ENCODE measurements around the gene MAP3K2. TPM values are rescaled to one million over a fixed set of nuclear protein-coding genes. Genes with fewer than 3 reads are reported as not detected.

The MAP3K2 gene
- total and polyA plus RNA-seq, 2 experiments from 2014 or later, result 10.2 to 23.5 TPM

DNA sequence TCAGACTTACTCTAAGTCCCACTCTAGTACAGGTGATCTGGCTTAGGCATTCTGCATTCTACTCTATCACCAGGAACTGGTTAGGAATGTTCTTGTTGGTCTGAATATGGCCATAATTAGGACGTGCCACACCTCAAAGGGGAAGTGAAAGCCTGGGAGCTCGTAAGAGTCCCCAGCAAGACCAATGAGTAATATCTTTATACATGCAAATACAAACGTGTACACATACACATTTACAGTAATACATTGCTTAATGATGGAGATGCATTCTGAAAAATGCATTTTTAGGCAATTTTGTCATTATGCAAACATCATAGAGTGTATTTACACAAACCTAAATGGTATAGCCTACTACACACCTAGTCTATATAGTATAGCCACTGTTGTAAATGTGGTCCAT is 74.4 kb downstream of the MAP3K2 start:
- Histone ChIP-seq H3K27me3 (ENCODE audit: insufficient read depth) (no peaks in the 10 kb centered on the region), H3K9me2 (ENCODE audit: insufficient read depth) (no peaks in the 10 kb centered on the region), H2AFZ (no peak overlapping the region), H4K20me1 (replicated peaks; ENCODE audit: insufficient read depth) (no peaks in the 10 kb centered on the region), H3K4me3 (no peak overlapping the region), H3K27ac (ENCODE audit: low read depth) (no peak overlapping the region), H3K79me2 (replicated peaks; ENCODE audit: insufficient read depth) (no peaks in the 10 kb centered on the region), H3K4me2 (no peak overlapping the region), H3K4me1 (ENCODE audit: insufficient read depth) (no peaks in the 10 kb centered on the region), H3K36me3 (ENCODE audit: insufficient read depth) (peaks cover 4% of the 10 kb centered on the region; the same call in 1 of the 2 replicates), H3F3A (replicated peaks; ENCODE audit: low read depth) (no peaks in the 10 kb centered on the region)
- no peak for ATAC-seq
- Mint-ChIP-seq H3K27ac (no peak overlapping the region), H3K36me3 (ENCODE audit: low read depth) (peaks cover 8% of the 10 kb centered on the region; the same call in 2 of the 3 replicates), H3K27me3 (ENCODE audit: insufficient read depth, low read depth, poor library complexity) (no peaks in the 10 kb centered on the region), H3K9me3 (no peaks in the 10 kb centered on the region), H3K4me3 (no peak overlapping the region), H3K4me1 (no peaks in the 10 kb centered on the region)
- no peak for DNase-seq (ENCODE audit: low spot score)
- no peak for TF ChIP-seq EZH2 (IDR thresholded peaks at IDR 0.05; ENCODE audit: low read depth, unreplicated experiment)
- no peak for TF ChIP-seq ZNF331 (CRISPR knock-in tag; IDR thresholded peaks at IDR 0.05; ENCODE audit: low read depth)
- TF ChIP-seq, protein P1, sequence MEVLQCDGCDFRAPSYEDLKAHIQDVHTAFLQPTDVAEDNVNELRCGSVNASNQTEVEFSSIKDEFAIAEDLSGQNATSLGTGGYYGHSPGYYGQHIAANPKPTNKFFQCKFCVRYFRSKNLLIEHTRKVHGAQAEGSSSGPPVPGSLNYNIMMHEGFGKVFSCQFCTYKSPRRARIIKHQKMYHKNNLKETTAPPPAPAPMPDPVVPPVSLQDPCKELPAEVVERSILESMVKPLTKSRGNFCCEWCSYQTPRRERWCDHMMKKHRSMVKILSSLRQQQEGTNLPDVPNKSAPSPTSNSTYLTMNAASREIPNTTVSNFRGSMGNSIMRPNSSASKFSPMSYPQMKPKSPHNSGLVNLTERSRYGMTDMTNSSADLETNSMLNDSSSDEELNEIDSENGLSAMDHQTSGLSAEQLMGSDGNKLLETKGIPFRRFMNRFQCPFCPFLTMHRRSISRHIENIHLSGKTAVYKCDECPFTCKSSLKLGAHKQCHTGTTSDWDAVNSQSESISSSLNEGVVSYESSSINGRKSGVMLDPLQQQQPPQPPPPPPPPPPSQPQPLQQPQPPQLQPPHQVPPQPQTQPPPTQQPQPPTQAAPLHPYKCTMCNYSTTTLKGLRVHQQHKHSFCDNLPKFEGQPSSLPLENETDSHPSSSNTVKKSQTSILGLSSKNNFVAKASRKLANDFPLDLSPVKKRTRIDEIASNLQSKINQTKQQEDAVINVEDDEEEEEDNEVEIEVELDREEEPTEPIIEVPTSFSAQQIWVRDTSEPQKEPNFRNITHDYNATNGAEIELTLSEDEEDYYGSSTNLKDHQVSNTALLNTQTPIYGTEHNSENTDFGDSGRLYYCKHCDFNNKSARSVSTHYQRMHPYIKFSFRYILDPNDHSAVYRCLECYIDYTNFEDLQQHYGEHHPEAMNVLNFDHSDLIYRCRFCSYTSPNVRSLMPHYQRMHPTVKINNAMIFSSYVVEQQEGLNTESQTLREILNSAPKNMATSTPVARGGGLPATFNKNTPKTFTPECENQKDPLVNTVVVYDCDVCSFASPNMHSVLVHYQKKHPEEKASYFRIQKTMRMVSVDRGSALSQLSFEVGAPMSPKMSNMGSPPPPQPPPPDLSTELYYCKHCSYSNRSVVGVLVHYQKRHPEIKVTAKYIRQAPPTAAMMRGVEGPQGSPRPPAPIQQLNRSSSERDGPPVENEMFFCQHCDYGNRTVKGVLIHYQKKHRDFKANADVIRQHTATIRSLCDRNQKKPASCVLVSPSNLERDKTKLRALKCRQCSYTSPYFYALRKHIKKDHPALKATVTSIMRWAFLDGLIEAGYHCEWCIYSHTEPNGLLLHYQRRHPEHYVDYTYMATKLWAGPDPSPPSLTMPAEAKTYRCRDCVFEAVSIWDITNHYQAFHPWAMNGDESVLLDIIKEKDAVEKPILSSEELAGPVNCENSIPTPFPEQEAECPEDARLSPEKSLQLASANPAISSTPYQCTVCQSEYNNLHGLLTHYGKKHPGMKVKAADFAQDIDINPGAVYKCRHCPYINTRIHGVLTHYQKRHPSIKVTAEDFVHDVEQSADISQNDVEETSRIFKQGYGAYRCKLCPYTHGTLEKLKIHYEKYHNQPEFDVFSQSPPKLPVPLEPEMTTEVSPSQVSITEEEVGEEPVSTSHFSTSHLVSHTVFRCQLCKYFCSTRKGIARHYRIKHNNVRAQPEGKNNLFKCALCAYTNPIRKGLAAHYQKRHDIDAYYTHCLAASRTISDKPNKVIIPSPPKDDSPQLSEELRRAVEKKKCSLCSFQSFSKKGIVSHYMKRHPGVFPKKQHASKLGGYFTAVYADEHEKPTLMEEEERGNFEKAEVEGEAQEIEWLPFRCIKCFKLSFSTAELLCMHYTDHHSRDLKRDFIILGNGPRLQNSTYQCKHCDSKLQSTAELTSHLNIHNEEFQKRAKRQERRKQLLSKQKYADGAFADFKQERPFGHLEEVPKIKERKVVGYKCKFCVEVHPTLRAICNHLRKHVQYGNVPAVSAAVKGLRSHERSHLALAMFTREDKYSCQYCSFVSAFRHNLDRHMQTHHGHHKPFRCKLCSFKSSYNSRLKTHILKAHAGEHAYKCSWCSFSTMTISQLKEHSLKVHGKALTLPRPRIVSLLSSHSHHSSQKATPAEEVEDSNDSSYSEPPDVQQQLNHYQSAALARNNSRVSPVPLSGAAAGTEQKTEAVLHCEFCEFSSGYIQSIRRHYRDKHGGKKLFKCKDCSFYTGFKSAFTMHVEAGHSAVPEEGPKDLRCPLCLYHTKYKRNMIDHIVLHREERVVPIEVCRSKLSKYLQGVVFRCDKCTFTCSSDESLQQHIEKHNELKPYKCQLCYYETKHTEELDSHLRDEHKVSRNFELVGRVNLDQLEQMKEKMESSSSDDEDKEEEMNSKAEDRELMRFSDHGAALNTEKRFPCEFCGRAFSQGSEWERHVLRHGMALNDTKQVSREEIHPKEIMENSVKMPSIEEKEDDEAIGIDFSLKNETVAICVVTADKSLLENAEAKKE (CRISPR knock-in tag; IDR thresholded peaks at IDR 0.05), result no peak
- TF ChIP-seq, protein P2, sequence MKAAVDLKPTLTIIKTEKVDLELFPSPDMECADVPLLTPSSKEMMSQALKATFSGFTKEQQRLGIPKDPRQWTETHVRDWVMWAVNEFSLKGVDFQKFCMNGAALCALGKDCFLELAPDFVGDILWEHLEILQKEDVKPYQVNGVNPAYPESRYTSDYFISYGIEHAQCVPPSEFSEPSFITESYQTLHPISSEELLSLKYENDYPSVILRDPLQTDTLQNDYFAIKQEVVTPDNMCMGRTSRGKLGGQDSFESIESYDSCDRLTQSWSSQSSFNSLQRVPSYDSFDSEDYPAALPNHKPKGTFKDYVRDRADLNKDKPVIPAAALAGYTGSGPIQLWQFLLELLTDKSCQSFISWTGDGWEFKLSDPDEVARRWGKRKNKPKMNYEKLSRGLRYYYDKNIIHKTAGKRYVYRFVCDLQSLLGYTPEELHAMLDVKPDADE (IDR thresholded peaks at IDR 0.05), result no peak
- TF ChIP-seq STAT1 (IDR thresholded peaks at IDR 0.05; ENCODE audit: unreplicated experiment), result no peak
- no peak for TF ChIP-seq EZH2phosphoT487 (IDR thresholded peaks at IDR 0.05; ENCODE audit: unreplicated experiment)
- no peak for TF ChIP-seq CREB1 (CRISPR knock-in tag; IDR thresholded peaks at IDR 0.05; ENCODE audit: low read depth)
- TF ChIP-seq NANOG (IDR thresholded peaks at IDR 0.05; ENCODE audit: borderline replicate concordance), result no peak
- TF ChIP-seq, protein P3, sequence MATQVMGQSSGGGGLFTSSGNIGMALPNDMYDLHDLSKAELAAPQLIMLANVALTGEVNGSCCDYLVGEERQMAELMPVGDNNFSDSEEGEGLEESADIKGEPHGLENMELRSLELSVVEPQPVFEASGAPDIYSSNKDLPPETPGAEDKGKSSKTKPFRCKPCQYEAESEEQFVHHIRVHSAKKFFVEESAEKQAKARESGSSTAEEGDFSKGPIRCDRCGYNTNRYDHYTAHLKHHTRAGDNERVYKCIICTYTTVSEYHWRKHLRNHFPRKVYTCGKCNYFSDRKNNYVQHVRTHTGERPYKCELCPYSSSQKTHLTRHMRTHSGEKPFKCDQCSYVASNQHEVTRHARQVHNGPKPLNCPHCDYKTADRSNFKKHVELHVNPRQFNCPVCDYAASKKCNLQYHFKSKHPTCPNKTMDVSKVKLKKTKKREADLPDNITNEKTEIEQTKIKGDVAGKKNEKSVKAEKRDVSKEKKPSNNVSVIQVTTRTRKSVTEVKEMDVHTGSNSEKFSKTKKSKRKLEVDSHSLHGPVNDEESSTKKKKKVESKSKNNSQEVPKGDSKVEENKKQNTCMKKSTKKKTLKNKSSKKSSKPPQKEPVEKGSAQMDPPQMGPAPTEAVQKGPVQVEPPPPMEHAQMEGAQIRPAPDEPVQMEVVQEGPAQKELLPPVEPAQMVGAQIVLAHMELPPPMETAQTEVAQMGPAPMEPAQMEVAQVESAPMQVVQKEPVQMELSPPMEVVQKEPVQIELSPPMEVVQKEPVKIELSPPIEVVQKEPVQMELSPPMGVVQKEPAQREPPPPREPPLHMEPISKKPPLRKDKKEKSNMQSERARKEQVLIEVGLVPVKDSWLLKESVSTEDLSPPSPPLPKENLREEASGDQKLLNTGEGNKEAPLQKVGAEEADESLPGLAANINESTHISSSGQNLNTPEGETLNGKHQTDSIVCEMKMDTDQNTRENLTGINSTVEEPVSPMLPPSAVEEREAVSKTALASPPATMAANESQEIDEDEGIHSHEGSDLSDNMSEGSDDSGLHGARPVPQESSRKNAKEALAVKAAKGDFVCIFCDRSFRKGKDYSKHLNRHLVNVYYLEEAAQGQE (IDR thresholded peaks at IDR 0.05; ENCODE audit: unreplicated experiment), result no peak
- TF ChIP-seq POLR2AphosphoS5 (IDR thresholded peaks at IDR 0.05; ENCODE audit: low read depth), result no peak
- TF ChIP-seq JUNB (IDR thresholded peaks at IDR 0.05; ENCODE audit: unreplicated experiment), result no peak
- TF ChIP-seq ZNF114 (CRISPR knock-in tag; IDR thresholded peaks at IDR 0.05), result no peak
- TF ChIP-seq, protein P4, sequence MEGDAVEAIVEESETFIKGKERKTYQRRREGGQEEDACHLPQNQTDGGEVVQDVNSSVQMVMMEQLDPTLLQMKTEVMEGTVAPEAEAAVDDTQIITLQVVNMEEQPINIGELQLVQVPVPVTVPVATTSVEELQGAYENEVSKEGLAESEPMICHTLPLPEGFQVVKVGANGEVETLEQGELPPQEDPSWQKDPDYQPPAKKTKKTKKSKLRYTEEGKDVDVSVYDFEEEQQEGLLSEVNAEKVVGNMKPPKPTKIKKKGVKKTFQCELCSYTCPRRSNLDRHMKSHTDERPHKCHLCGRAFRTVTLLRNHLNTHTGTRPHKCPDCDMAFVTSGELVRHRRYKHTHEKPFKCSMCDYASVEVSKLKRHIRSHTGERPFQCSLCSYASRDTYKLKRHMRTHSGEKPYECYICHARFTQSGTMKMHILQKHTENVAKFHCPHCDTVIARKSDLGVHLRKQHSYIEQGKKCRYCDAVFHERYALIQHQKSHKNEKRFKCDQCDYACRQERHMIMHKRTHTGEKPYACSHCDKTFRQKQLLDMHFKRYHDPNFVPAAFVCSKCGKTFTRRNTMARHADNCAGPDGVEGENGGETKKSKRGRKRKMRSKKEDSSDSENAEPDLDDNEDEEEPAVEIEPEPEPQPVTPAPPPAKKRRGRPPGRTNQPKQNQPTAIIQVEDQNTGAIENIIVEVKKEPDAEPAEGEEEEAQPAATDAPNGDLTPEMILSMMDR (conservative IDR thresholded peaks at IDR 0.05; ENCODE audit: low read depth in 2 of 2), result no peak
